GM13976 (cell line): Measurements from ENCODE around the gene ACAP2.
A peak's percentile ranks its signal among the peaks of the same experiment; 100 is the strongest.

Source experiments
- DNase-seq: peaks from one replicate; pipeline ENCODE4 v3.0.0; 2012; ENCODE audit warnings: low spot score
- in situ Hi-C: fragments of 300-500 bp; cut with MboI; formaldehyde crosslinking; loops from one replicate; pipeline ENCODE4 v1.12.0; 2022; ENCODE audit warnings: low sequenced_read_pairs, mixed read lengths, inconsistent platforms; ENCODE audit not compliant: unreplicated experiment
- TF ChIP-seq, protein P1 (sequence below): IDR thresholded peaks from 2 replicates; pipeline ENCODE4 v1.5.1; 2012; ENCODE audit warnings: borderline replicate concordance, mild to moderate bottlenecking; ENCODE audit not compliant: insufficient read depth; ENCODE audit errors: extremely low read depth, missing control alignments, control extremely low read depth

ACAP2 gene

DNA sequence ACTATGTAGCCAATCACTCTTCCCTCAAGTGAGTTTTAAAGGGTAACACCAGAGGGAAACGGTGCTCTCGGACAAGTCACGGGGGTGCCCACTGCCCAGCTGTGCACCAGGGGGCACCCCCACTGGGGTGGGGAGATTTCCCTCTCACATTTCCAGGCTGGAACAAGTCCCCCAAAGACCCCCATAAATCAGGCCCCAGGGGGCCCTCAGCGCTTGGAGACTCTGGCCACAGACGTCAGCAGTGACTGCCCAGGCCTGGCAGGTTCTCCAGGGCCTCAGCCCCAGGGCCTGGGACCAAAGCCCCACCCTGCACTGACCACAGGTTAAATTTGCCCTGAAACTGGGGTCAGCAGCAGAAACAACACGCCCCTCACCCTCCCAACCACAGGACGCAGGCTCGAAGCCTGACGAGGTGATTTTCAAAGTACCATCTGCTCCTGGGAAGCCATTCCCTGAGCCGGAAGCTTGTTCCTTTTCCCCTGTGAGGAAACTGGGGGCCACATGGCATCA lies 188.8 kb downstream of the ACAP2 start:
- DNase-seq, result peak; percentile 12
- in situ Hi-C loops, result loop anchor here (10.0 kb wide), 1 partner anchor 119 kb away; no protein-coding TSS in a partner anchor
- TF ChIP-seq, protein P1, sequence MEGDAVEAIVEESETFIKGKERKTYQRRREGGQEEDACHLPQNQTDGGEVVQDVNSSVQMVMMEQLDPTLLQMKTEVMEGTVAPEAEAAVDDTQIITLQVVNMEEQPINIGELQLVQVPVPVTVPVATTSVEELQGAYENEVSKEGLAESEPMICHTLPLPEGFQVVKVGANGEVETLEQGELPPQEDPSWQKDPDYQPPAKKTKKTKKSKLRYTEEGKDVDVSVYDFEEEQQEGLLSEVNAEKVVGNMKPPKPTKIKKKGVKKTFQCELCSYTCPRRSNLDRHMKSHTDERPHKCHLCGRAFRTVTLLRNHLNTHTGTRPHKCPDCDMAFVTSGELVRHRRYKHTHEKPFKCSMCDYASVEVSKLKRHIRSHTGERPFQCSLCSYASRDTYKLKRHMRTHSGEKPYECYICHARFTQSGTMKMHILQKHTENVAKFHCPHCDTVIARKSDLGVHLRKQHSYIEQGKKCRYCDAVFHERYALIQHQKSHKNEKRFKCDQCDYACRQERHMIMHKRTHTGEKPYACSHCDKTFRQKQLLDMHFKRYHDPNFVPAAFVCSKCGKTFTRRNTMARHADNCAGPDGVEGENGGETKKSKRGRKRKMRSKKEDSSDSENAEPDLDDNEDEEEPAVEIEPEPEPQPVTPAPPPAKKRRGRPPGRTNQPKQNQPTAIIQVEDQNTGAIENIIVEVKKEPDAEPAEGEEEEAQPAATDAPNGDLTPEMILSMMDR, result no peak

DNA sequence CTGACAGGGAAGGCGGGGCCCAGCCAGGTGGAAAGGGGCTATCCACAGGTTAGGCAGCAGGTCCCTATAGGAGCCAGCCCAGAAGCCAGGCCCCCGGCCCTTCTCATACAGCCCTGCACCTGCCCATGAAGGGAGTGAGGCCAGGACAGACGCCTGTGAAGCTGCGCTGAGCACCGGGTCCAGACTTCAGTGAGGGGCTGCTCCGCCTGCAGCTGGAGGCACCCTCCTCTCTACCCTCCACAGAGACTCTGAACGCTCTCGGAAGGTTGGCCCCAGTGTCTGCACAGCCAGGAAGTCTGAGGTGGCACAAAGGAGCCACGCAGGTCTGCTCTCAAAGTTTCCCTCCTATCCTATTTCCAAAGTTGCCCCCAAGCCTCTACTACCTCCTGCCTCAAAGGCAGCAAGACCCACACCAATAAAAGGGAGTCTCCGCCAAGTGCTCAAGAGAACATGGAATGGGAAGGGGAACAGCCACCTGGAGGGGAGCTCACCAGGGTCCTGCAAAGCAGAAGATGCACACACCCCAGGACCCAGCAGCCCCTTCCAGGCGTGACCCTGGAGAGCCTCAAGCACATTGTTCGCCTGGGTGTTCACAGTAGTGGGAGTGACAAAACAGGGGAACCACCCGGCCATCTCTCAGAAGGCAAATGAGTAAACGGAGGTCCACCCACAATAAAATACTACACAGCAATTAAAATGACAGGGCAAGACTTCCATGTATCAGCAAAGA lies 191.3 kb downstream of the ACAP2 start:
- TF ChIP-seq, protein P1, result no peak
- in situ Hi-C loops, result loop anchor here (10.0 kb wide), 1 partner anchor 117 kb away; no protein-coding TSS in a partner anchor
- DNase-seq, result peak; percentile 66

DNA sequence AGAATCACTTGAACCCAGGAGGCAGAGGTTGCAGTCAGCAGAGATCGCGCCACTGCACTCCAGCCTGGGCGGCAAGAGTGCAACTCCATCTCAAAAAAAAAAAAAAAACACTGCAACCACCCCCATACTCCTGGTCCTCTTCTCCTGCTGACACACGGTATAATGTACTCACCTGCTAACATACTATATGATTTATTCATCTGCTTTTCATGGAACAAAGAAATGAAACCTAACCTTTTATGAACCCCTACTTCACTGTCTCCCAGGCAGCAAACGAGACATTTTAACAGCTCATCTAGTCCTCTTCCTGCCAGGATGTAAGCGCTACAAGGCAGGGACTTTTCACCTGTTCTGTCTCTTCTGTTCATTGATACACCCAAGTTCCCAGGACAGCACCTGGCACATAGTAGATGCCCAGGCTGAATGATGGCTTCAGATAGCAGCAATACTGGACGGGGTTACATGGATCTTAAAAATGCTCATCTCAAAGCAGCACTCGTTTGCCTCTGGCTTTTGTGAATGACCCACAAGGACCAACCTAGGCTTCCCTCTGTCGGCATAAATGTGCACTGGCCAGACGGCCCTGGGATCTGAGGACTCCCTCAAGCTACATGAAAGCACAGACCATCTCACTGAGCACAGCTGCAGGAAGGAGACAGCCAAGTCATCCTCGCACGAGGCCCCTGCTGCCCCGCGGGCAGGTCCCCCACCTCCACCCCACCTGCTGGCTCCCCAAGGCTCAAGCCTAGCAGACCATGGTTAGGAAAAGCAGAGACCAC lies 192.2 kb downstream of the ACAP2 start:
- TF ChIP-seq, protein P1, result peak; percentile 32
- DNase-seq, result peak; percentile 63
- in situ Hi-C loops, result loop anchor here (10.0 kb wide), 1 partner anchor 116 kb away; no protein-coding TSS in a partner anchor

DNA sequence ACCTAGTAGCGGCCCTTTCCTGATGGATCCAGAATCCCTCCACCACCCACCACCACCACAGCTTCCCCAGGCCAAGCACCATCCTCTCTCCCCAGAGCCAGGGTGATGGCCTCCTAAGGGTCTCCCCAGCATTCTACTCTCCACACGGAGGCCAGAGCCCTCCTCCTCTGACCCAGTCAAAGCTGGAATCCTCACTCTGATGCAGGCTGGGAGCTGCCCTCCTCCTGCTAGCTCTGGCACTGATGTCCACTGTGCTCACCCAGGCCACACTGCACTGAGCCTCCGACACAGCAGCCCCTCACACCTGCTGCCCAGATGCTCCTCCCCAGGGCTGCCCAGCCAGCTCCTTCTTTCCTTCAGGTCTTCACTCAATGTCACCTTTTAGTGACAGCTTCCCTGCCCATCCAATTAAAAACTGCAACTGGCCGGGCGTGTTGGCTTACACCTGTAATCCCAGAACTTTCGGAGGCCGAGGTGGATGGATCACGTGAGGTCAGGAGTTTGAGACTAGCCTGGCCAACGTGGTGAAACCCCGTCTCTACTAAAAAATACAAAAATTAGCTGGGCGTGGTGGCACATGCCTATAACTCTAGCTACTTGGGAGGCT lies 192.9 kb downstream of the ACAP2 start:
- TF ChIP-seq, protein P1, result no peak
- DNase-seq, result no peak
- in situ Hi-C loops, result loop anchor here (10.0 kb wide), 1 partner anchor 115 kb away; no protein-coding TSS in a partner anchor

DNA sequence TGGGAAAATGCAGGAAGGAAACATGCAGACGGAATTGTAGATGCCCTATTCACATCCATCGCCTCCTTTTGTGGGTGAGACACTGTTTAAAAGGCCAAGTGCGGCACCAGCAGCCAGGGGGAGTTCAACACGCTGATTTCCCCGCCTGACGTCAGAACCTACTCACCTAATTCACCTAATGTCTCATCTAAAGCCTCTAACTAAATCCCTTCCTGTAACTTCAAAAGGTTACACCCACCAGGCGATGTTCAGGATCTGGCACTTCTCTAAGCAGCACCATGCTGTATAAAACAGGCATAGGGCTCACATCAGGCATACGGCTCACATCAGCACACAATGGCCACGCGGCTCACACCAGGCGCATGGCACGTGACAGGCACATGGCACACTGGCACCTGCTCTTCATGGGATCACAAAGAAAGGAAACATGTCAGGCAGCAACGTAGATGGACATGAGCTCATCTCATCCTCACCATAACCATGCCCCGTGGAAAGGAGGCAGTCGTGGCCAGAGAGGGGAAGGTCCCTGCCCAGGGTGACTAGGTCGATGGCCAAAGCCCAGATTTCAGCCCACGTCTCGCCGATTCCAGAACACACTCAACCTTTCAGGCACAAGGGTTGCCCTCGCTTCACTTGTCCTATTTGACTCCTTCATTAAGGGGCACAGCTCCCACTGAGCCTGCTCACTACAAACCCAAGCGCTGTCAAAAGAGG lies 193.6 kb downstream of the ACAP2 start:
- no peak for DNase-seq
- TF ChIP-seq, protein P1, result no peak
- in situ Hi-C loops, result no loop called here

DNA sequence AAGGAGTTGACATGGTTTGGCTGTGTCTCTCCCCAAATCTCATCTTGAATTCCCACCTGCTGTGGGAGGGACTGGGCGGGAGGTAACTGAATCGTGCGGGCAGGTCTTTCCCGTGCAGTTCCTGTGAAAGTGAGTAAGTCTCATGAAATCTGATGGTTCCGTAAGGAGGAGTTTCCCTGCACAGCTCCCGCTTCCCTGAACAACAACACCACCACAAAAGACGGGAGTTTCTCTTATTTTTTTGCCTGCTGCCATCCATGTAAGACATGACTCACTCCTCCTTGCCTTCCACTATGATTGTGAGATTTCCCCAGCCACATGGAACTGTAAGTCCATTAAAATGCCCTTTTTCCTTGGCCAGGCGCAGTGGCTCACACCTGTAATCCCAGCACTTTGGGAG lies 194.5 kb downstream of the ACAP2 start:
- DNase-seq, result no peak
- in situ Hi-C loops, result no loop called here
- TF ChIP-seq, protein P1, result no peak
